H54 (cell line): ENCODE data around the gene SNCA.

Experiments used
- DNase-seq: peaks from one replicate; pipeline ENCODE4 v3.0.0; 2011; ENCODE audit warnings: low spot score, mixed read lengths; ENCODE audit not compliant: insufficient read length
- FAIRE-seq: peaks from 3 replicates; lab custom pipeline; 2011; peaks lifted over from hg19 to GRCh38; lab: Jason Lieb, UNC
- POLR2A ChIP-seq: IDR thresholded peaks from 2 replicates; pipeline ENCODE4 v1.6.1; 2011; ENCODE audit warnings: low read depth, mild to moderate bottlenecking, low read length

The SNCA gene

DNA sequence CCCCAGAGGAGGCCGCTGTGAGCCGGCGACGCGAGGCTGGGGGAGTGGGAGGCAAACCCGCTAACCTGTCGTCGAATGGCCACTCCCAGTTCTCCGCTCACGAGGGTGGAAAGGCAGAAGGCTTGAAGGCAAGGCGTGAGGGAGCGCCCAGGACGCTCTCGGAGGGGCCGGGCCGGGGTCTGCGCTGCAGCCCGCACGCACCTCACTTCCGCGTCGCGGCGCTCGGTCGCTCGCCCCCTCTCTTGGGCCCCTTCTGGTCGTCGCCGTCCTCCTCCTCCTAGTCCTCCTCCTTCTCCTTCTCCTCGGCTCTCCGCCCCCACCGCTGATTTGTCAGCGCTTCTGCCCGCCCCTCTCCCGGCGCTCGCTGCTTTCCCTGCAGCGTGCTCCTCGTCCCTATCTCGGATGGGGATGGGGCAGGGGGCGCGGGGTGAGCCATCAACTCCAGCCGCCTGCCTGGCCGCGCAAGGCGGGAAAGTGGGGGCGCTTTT lies at the start of gene SNCA:
Gene SNCA (minus strand): TSS at position 265 of the 488 bp plus-strand sequence. CDS start 1,494 bp downstream, outside the sequence.
- no peak for DNase-seq
- no peak for TF ChIP-seq POLR2A
- no peak for FAIRE-seq

DNA sequence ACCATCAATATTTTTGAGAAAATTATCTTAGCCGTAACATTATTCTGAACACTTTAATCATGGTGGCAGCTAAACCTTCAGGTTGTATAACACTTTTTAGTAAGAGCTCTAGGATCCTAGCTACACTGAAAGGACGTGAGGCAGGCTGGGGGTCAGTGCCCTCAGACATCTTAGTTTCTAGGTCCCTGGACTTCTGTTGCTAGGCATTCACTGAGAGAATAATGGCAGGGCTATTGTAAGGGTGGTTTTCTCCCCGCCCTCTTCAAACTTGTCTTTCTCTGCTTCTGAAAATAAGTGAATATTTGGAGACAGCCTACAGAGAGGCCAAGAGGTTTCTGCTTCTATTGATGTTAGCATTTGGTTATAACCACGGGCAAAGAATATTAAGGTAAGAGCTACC lies 42.3 kb upstream of the SNCA start:
- TF ChIP-seq POLR2A = no peak
- FAIRE-seq (no peak), DNase-seq (no peak)

DNA sequence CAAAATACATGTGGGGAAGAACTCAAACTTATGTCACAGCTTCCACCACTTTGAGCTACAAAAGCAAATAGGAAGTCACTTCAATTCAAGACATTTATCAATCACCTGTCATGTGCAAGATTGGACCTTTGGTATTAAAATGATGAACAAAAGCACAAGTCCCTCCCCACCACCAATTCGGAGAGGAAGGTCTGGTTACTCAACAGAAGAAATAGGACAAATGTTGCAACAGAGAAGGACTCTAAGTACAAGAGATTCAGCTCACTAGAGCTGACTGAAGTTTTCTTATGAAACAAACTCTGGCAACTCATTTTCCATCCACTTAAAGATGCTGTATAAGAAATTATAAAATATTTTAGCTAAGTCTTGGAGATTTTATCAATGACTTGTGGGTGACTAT lies 41.6 kb upstream of the SNCA start:
- FAIRE-seq = no peak
- no peak for DNase-seq
- TF ChIP-seq POLR2A = no peak

DNA sequence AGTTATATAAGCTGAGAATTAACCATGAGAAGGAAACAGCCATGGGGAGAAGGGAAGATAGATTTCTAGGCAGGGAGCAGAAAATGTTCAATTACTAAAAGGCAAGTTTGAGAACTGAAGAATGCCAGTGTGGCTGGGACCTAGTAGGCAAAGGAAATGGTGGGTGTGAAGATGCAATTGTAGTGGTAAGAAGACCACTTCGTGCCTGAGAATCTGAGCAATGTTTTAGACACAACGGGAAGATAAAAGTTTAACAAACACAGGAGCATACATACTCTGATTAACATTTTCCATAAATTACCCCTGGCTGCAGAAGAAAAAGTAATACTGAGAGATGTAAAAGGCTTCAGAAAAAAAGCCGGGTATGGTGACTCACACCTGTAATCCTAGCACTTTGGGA lies 39.6 kb upstream of the SNCA start:
- FAIRE-seq = no peak
- no peak for DNase-seq
- no peak for TF ChIP-seq POLR2A

DNA sequence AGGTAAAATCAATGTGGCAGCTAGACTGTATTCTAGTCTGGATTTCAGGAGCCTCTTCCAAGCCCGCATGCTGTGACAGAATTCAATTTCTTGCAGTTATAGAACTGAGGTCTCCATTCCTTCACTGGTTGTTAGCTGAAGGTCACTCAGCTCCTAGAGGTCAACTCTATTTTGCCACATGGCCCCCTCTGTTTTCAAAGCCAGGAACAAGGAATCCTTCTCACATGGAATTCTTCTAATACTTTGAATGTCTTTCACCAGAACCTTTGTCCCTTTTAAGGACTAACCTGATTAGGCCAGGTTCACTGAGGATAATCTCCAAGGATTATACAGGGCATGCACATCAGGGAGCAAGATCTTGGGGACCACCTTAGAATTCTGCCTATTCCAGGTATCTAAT lies 34.2 kb upstream of the SNCA start:
- DNase-seq (no peak), FAIRE-seq (no peak)
- TF ChIP-seq POLR2A = no peak

DNA sequence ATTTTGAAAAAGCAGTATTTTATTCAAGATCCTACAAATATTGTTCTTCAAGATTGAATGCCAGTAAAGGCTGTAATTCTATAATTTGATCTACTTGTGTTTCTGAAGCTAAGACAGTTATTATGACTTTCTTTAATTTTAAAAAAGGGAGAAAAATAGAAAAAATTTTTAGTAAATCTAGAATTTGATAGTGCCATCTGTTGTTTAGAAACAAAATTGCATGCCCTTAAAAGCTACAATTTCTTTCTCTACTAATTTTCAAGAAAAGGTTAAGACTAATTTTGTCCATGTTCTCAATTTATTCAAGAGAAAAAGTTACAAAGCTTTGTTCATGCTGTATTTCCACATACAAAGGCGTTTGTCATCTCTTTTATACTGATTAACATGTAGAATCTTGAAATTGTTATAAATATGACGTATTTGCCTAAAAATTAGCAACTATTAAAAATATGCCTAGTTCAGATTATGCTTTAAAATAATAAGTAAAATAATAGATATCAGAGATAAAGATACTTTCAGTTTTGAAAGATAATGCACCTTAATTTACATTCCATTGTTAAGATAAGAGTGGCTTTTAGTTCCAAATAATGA lies 32.1 kb upstream of the SNCA start:
- TF ChIP-seq POLR2A = no peak

DNA sequence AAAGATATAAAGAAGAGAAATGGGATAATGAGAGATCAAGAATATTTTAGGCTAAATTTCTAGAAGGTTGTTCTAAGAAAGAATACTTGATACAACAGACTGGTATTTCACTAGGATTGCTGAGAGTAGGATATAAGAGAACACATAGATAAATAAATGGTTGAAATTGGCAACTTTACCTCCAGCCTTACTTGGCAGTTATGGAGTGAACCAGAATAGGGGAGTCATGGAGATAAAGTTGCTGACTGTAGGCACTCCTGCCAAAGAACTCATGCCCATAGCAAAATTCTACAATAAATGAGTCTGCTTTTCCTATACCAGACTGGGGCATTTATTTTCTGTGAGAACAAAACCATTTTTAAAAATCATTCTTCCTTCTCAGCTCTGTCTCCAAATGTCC lies 31.3 kb upstream of the SNCA start:
- DNase-seq (no peak), FAIRE-seq (no peak)
- no peak for TF ChIP-seq POLR2A

More for the DNA sequence above, 32.1 kb upstream of the SNCA start:
- no peak for FAIRE-seq
- no peak for DNase-seq

DNA sequence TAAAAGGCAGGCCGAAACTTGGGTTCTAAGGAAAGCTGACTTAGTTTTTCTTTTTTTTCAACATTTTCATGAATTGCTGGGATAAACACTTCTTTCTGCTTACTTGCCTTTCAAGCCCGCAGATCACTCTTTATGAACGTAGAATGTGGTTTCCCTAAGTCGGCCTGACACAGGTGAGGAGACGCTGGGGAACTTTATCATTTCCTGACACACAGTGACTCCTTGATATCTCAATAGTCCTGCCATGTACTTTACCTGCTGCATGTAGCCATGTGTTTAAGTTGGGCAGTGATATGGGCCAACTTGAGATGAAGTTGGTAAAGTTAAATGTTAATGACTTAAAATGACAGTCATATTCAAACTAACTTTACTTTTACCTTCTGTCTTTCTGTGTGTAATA lies 26.6 kb upstream of the SNCA start:
- no peak for TF ChIP-seq POLR2A
- no peak for DNase-seq

DNA sequence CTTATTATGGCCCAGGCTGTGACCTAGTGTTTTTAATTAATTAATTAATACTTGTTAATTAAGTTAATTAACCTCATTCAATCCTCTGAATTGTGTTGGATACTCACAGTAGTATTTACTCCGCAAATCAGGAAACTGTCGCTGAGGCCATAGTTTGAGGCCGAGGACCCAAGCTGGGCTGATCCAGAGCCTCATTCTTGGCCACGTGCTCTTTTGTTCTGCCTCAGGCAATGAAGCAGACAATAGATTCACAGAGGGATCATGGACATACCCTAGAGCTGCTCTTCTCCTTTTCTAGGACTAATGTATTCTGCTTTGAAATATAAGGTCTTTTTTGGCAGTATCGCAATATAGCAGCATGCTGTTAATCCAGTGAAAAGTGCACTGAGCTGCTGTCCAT lies 24.0 kb upstream of the SNCA start:
- TF ChIP-seq POLR2A = no peak
- no peak for DNase-seq
- FAIRE-seq = no peak

More for the DNA sequence above, 26.6 kb upstream of the SNCA start:
- FAIRE-seq = no peak

DNA sequence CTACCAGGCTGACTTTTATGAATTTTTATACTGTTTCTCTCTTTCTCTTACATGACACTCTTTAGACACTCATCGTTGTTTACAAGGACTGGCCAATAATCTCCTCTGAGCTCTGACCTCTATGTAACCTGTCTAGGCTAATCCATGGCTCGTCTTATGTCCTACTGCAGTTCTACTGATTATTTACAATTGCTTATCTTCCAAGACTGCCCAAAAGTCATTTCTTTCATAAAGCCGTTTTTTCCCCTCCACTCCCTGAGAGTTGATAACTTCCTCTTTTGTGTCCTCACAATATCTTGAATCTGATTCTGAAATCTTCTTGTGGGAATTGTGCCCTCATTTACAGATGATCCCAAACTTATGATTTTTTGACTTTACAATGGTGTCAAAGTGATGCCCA lies 18.3 kb upstream of the SNCA start:
- DNase-seq (no peak), FAIRE-seq (no peak)
- no peak for TF ChIP-seq POLR2A

DNA sequence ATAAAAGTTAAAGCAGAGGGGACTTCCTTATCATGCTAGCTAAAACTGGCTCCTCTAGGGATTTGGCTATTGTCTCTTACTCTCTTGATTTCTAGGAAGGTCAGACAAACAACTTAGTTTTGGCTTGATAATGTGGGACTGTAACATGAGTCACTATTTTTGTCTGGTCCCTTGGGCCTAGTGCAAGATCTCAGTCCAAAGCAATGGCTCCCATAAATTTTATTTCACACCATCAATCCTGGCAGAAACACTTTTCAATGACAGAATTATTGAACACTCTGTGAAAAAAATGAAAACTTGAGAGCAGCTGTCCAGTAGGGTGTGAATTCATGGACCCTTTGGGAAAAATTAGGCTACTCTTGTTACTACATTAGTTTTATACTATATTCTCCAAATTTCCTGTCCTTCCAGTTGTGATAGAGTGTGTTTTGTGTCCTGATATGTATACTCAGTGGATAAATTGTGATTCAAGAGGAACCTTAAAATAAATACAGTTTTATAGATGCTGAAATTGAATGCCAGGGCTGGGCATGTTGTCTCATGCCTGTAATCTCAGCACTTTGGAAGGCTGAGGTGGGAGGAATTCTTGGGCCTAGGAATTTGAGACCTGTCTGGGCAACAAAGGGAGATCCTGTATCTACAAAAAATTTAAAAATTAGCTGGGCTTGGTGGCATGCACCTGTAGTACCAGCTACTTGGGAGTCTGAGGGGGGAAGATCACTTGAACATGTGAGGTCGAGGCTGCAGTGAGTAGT lies 10.8 kb upstream of the SNCA start:
- TF ChIP-seq POLR2A = no peak
- DNase-seq = no peak
- FAIRE-seq = no peak

DNA sequence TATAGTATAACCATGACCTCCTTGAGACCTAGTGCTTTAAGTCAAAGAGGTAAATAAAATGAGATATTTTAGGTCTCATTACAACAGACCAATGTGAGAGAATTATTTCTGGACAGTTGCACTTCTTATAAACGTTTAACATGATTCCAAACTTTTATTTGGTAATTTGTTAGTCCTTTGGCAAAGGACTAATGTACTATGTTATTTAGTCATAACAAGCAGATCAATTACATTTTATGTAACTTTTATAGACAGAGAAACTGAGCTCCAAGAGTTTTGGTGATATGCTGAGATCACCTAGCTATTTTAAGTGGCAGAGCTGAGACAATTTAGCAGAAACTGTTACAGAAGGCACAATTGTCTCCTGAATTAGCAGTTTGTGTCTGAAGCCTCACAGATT lies 2.6 kb upstream of the SNCA start:
- no peak for FAIRE-seq
- DNase-seq = no peak

DNA sequence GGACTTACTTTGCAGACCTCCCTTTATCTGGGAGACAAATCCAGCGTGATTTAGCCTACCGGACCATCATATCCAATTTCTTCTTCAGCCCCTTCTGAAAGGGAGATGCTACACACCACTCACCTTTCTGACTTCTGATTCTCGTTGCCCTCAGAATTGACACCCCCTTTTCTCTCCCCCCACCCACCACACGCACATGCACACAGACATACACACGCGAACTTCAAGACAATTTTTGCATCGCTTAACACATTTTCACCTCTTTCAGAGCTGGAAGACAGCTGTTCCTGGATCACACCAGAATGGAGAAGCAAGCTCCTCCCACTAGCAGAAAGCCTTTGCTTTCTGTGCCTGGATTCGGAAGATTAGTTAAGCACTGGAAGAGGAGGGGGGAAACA lies 1.0 kb upstream of the SNCA start:
- DNase-seq = no peak
- TF ChIP-seq POLR2A = no peak
- no peak for FAIRE-seq

More for the DNA sequence above, 2.6 kb upstream of the SNCA start:
- TF ChIP-seq POLR2A = no peak

DNA sequence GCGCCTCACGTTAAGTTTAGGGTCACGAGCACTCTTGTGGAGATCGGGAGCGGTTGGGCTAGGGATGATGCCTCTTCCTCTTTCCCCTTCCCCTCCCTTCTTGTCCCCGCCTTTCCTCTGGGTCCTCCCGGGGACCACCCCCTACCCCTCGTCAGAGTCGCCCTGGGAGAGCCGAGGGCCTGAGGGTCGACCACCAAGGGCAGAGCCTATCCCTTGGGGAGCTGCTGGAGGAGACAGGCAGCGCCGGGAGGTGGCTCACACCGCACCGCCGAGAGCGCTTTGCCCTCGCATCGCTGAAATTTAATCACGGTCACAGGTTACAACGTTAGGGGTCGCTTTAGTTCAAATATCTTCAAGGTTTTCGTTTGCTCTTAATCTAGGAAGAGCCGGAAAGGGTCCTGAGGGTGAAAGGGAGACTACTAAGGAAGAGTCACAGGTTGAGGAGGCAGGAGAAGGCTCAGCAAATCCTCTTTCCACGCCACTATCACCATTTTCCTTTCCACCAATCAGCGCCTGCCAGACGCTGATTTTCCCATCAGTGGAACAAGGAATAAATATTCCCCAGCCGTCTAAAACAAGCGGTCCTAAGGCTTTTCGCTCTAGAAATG lies 528 bp upstream of the SNCA start:
- TF ChIP-seq POLR2A = no peak
- DNase-seq = no peak
- no peak for FAIRE-seq

DNA sequence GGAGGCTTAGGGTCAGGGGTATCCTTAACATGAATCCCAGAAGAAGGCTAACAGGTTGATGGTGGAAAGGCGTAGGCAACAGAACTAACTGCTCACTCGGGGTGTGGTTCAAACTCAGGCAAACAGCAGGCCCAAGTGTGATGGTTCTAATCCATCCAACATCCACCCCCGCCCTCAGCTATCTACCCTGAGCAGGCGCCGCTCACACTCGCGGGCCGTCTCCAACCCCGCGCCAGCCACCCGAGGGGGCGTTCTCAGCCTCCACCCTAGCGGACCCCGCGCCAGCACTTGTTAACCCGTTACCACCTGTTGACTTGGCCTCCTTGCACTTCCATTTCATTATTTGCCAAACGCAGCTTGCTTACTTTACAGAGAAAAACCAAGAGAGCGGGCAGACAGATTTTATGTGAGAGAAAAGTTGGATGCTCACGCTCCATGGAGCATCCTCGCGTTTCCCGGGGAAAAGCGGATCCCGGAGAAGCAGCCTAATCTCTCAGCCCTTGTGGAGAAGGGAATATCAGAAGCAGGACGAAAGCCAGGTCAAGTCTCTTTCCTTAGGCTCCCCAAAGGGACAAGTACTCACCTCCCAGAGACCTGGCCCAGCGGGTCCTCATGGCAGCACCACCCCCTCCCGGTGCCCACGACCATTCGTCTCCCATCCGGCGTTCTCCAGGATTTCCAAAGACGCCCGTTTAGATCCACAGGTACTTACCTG lies 773 bp downstream of the SNCA start:
- no peak for DNase-seq
- TF ChIP-seq POLR2A = no peak
- FAIRE-seq = no peak
